ENCODE data around the gene EGR1. TPM values are rescaled to one million over a fixed set of nuclear protein-coding genes. Genes with fewer than 3 reads are reported as not detected.
"Not testable (repeated sequence)": the region's sequence is repeated elsewhere in the genome, so short reads cannot be mapped to it uniquely, and the experiment has no call there.

Gene EGR1
- total RNA-seq, 1 donor from 2014 or later = 0.82 TPM

- DNase-seq (ENCODE audit: low spot score in 2 of 2) (peak; percentile 49 to 63), FAIRE-seq (no peak)
Observed at GRCh38 chr5:138503487-138504270, 38.4 kb downstream of the EGR1 start.

- FAIRE-seq (no peak), DNase-seq (ENCODE audit: low spot score in 2 of 2) (no peak)
Observed at GRCh38 chr5:138504799-138505198, 39.5 kb downstream of the EGR1 start.

- FAIRE-seq = no peak
- no peak for DNase-seq (ENCODE audit: low spot score in 2 of 2)
Observed at GRCh38 chr5:138506370-138507306, 41.4 kb downstream of the EGR1 start.

GRCh38 chr5:138507485-138507884 lies 42.2 kb downstream of the EGR1 start:
- not testable (repeated sequence) for FAIRE-seq; DNase-seq (ENCODE audit: low spot score in 2 of 2)

GRCh38 chr5:138508958-138509357 lies 43.7 kb downstream of the EGR1 start:
- FAIRE-seq (no peak), DNase-seq (ENCODE audit: low spot score in 2 of 2) (no peak)

- FAIRE-seq (no peak), DNase-seq (ENCODE audit: low spot score in 2 of 2) (no peak)
Observed at GRCh38 chr5:138514021-138514420, 48.7 kb downstream of the EGR1 start.

GRCh38 chr5:138515556-138516245 lies 50.4 kb downstream of the EGR1 start:
- FAIRE-seq = no peak

GRCh38 chr5:138517437-138517836 lies 52.2 kb downstream of the EGR1 start:
- FAIRE-seq (no peak), DNase-seq (ENCODE audit: low spot score in 2 of 2) (no peak)

More at GRCh38 chr5:138515556-138516245, 50.4 kb downstream of the EGR1 start:
- no peak for DNase-seq (ENCODE audit: low spot score in 2 of 2)

Small RNAs within 50 kb of the gene (small RNA-seq; reads per million reads assigned to genes)
- gene AC113403.1 = not detected

Other genes with a start within 250 kb of the EGR1 start
- not detected for gene GFRA3, start 190.9 kb upstream of the EGR1 start, total RNA-seq
- 2.4 TPM for gene CDC25C, start 133.7 kb upstream of the EGR1 start, total RNA-seq
- 19.2 TPM for gene FAM53C, start 127.2 kb upstream of the EGR1 start, total RNA-seq
- gene KDM3B, start 112.8 kb upstream of the EGR1 start, total RNA-seq = 81.9 TPM
- 70.9 TPM for gene REEP2, start 26.4 kb upstream of the EGR1 start, total RNA-seq
- gene ETF1, start 77.8 kb downstream of the EGR1 start, total RNA-seq = 71.7 TPM
- 216 TPM for gene HSPA9, start 109.9 kb downstream of the EGR1 start, total RNA-seq

All from frontal cortex (tissue), 4 donors.